OCI-LY7 (cell line): ENCODE results near the gene GNLY. TPM values are rescaled to one million over a fixed set of nuclear protein-coding genes. Genes with fewer than 3 reads are reported as not detected.

Experiments used
- small RNA-seq: library from RNA; depleted of rRNA; stranded (forward); fragments of <200 nt; gene quantifications from one replicate; pipeline ENCODE3, GENCODE V24; 2014
- total RNA-seq, 2 experiments: library from RNA; depleted of rRNA in 1 of 2; stranded (reverse); fragments of >200 nt in 1 of 2; shearing (Covaris generic) in 1 of 2; gene quantifications; 2 replicates each; pipeline ENCODE4 v1.2.3, GENCODE V29; 2014 to 2022

The GNLY gene
- total RNA-seq, 2 experiments from 2014 or later, result not detected

Small RNAs within 50 kb of the gene (small RNA-seq; reads per million reads assigned to genes)
- gene RNU1-38P, result 2.8 reads per million, percentile 84 among the genes with 10 or more reads in this experiment

Other genes starting within 250 kb of the GNLY start
- gene MAT2A, start 155.2 kb upstream of the GNLY start, total RNA-seq (2014; rRNA removed; shearing (Covaris generic)), result 336 and 350 TPM in 2 replicates
- gene MAT2A, start 155.2 kb upstream of the GNLY start, total RNA-seq (2022), result 462 and 466 TPM in 2 replicates
- 16.5 and 33.3 TPM in 2 replicates for gene GGCX, start 132.9 kb upstream of the GNLY start, total RNA-seq (2014; rRNA removed; shearing (Covaris generic))
- gene GGCX, start 132.9 kb upstream of the GNLY start, total RNA-seq (2022), result 32.5 and 32.8 TPM in 2 replicates
- 112 and 156 TPM in 2 replicates for gene VAMP8, start 116.8 kb upstream of the GNLY start, total RNA-seq (2014; rRNA removed; shearing (Covaris generic))
- 152 and 160 TPM in 2 replicates for gene VAMP8, start 116.8 kb upstream of the GNLY start, total RNA-seq (2022)
- gene VAMP5, start 109.9 kb upstream of the GNLY start, total RNA-seq (2014; rRNA removed; shearing (Covaris generic)), result 0.54 and 3.0 TPM in 2 replicates
- 3.8 and 3.9 TPM in 2 replicates for gene VAMP5, start 109.9 kb upstream of the GNLY start, total RNA-seq (2022)
- gene RNF181, start 98.6 kb upstream of the GNLY start, total RNA-seq (2014; rRNA removed; shearing (Covaris generic)), result 98.4 and 179 TPM in 2 replicates
- 95.1 and 97.8 TPM in 2 replicates for gene RNF181, start 98.6 kb upstream of the GNLY start, total RNA-seq (2022)
- gene TMEM150A, start 91.7 kb upstream of the GNLY start, total RNA-seq (2014; rRNA removed; shearing (Covaris generic)), result 0.92 TPM in 1 of 2 replicates, not detected in the other
- gene TMEM150A, start 91.7 kb upstream of the GNLY start, total RNA-seq (2022), result 0.74 and 1.1 TPM in 2 replicates
- gene C2orf68, start 82.3 kb upstream of the GNLY start, total RNA-seq (2014; rRNA removed; shearing (Covaris generic)), result 62.0 and 86.7 TPM in 2 replicates
- 86.2 and 96.1 TPM in 2 replicates for gene C2orf68, start 82.3 kb upstream of the GNLY start, total RNA-seq (2022)
- 76.2 and 79.8 TPM in 2 replicates for gene USP39, start 78.2 kb upstream of the GNLY start, total RNA-seq (2014; rRNA removed; shearing (Covaris generic))
- 74.5 and 83.2 TPM in 2 replicates for gene USP39, start 78.2 kb upstream of the GNLY start, total RNA-seq (2022)
- gene SFTPB, start 26.2 kb upstream of the GNLY start, total RNA-seq (2014; rRNA removed; shearing (Covaris generic)), result not detected in 2 replicates
- not detected in 2 replicates for gene SFTPB, start 26.2 kb upstream of the GNLY start, total RNA-seq (2022)
- 0.44 TPM in 1 of 2 replicates, not detected in the other for gene ATOH8, start 59.6 kb downstream of the GNLY start, total RNA-seq (2014; rRNA removed; shearing (Covaris generic))
- not detected in 2 replicates for gene ATOH8, start 59.6 kb downstream of the GNLY start, total RNA-seq (2022)
- 6.1 and 7.4 TPM in 2 replicates for gene ST3GAL5, start 194.6 kb downstream of the GNLY start, total RNA-seq (2014; rRNA removed; shearing (Covaris generic))
- gene ST3GAL5, start 194.6 kb downstream of the GNLY start, total RNA-seq (2022), result 8.5 and 11.3 TPM in 2 replicates